ENCODE data around the gene NKX2-1.
"Not testable (repeated sequence)": the region's sequence is repeated elsewhere in the genome, so short reads cannot be mapped to it uniquely, and the experiment has no call there.

The NKX2-1 gene

GRCh38 chr14:36519431-36520321 lies at the start of gene NKX2-1:
Gene NKX2-1, minus strand, starts transcription at chr14:36520232. Its CDS starts 103 bp downstream, at chr14:36520129.
- no peak for DNase-seq (ENCODE audit: low read depth)

- no peak for DNase-seq (ENCODE audit: low read depth)
These were observed 36.9 kb upstream of the NKX2-1 start for GRCh38 chr14:36556811-36557433.

GRCh38 chr14:36555998-36556743 lies 36.1 kb upstream of the NKX2-1 start:
- DNase-seq (ENCODE audit: low read depth) = no peak

- no peak for DNase-seq (ENCODE audit: low read depth)
These were observed 33.7 kb upstream of the NKX2-1 start for GRCh38 chr14:36553656-36554260.

DNA sequence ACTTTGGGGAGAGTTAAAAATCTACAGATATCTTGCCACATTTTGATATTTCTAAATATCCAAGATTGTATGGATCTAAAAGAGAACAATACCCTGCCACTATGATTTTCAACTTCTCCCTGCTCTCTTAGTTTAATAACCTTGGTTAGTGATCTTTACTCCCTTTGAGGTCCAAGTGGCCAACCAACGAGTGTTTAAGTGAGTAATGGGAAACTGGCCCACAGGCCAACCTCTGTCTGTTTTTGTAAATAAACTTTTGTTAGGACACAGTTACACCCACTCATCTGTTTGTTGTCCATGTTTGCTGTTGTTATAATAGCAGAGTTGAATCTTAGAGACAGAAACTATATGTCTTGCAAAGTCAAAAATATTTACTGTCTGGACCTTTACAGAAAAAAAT lies 30.9 kb upstream of the NKX2-1 start:
- DNase-seq (ENCODE audit: low read depth) = no peak

- not testable (repeated sequence) for DNase-seq (ENCODE audit: low read depth)
These were observed 24.2 kb upstream of the NKX2-1 start for GRCh38 chr14:36544280-36544679.

- no peak for DNase-seq (ENCODE audit: low read depth)
These were observed 18.0 kb upstream of the NKX2-1 start for GRCh38 chr14:36538051-36538450.

GRCh38 chr14:36529062-36529461 lies 9.0 kb upstream of the NKX2-1 start:
- DNase-seq (ENCODE audit: low read depth) = no peak

GRCh38 chr14:36525746-36526099 lies 5.7 kb upstream of the NKX2-1 start:
- no peak for DNase-seq (ENCODE audit: low read depth)

DNA sequence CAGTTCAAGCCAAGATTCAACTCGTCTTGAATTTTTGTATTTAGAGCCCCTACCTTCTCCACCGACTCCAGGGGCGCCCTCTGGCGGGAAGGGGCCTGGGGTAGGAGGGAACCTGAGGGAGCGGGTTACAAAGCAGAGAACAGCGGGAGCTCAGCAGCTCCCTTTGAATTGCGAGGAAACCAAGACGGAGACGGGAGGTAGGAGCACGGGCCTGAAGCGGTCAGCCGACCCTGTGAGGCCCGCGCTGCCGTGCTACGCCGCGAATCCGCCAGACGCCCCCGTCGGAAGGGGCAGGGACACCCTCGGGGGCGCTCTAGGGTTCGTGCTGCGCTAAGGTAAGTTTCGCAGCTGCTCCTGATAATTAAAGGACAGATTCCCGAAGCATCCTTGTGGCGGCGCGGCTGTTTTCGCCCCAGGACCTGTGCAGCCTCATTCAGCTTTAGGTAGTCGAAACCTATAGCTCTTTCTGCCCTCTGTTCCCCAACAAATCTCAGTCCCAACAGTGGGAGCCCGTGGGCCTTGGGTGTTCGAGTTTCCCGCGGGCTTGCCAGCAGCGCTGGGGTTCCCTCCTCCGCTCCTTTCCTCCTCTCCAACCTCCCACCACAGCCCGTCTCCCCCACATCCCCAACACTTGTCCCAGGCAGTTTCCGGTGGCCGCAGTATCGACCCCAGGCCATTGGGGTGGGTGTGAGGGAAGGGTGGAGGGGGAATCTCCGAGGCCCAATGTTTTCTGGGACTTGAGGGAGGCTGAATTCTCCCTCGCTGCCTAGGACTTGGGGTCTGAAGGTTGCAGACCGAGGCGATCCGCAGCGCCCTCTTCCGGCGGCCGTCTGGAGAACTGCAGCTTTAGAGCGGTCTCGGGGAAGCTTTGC lies 5.1 kb upstream of the NKX2-1 start:
- no peak for DNase-seq (ENCODE audit: low read depth)

DNA sequence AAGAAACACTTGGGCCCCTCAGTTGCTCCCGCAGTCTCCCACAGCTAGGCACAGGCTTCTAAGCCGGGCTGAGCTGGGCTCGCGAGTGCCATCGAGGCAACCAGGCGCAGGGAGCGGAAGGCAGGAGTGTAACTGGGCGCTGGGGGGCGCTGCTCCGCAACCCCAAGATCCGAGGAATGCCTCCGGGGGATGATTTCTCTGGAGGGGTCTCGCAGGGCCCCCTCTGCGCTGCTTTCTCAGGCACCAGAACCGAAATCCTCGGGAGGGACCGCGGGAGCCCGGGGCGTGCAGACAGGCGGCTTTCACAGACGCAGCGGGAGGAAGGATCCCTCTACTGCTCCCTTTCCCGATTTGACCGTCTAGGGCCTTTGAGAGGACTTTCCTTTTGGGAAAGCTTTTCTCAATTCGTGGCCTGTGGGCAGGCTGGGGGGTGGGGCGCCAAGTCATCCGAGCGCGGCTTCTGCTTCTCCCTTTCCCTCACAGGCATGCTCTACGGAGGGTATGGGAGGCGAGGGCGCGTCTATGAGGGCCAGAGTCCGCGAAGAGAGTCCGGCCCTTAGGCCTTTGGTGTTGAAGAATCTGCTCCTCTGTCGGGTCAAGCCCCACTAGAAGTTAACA lies 4.3 kb upstream of the NKX2-1 start:
- DNase-seq (ENCODE audit: low read depth) = no peak

GRCh38 chr14:36522972-36523715 lies 3.1 kb upstream of the NKX2-1 start:
- no peak for DNase-seq (ENCODE audit: low read depth)

DNA sequence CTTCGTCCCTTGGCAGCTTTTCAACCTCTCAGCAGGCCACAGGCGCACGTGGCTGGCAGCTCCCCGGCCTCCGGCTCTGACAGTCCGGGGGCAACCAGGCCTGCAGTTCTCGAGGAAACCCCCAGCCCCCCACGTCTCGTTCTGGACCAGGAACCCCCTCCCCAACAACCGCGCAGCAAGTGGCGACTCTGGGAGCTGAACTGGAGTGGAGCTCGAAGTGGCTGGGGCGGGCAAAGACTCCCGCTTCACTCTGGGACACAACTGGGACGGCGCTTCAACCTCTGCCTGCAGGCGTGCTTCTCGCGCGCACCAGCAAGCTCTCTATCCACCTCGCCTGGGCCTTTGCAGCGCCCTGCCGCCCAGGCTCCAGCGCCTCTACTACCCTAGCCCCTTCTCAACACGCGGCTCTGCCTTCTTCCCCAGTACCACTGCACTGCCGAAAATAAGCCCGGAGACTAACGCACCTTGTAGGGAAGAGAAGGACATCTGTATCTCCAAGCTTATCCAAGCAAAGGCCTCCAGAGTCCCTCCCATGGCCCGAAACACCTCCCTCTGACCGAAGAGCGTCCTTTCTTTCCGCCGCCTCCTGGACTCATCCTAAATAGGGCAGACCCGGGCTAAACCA lies 2.4 kb upstream of the NKX2-1 start:
- no peak for DNase-seq (ENCODE audit: low read depth)

DNA sequence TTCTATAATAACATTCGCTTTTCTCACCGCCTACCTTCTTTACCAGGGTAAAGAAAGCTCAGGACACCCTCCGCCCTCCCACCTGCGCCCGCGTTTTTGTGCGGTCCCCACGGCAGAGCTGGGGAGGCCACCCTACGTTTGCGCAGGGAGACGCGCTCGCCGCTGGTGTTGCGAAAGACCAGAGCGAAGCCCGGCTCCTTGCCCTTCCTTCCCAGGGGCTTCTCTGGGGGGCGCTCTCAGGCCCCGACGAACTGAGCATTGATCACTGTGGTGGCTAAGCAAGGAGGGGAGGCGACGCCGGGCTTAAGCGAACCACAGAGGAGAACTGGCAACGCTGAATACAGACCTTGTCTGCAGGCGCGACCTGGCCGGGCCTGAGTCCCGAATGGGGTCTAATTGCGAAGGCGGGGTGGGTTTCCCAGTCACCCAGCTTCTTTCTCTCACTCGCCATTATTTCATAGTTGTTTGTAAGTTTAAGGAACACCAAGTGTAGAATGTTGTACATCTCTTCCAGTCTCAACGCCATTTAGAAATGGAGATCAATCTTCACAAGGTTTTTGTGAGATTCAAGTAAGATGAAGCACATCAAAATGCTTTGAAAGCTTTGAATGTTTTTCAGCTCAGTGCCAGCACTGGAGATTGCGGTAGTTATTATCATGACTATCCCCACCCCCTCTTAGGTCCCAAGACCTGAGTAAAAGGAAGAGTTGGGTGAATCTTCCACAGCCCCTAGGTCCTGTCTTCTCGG lies 1.7 kb upstream of the NKX2-1 start:
- no peak for DNase-seq (ENCODE audit: low read depth)

DNA sequence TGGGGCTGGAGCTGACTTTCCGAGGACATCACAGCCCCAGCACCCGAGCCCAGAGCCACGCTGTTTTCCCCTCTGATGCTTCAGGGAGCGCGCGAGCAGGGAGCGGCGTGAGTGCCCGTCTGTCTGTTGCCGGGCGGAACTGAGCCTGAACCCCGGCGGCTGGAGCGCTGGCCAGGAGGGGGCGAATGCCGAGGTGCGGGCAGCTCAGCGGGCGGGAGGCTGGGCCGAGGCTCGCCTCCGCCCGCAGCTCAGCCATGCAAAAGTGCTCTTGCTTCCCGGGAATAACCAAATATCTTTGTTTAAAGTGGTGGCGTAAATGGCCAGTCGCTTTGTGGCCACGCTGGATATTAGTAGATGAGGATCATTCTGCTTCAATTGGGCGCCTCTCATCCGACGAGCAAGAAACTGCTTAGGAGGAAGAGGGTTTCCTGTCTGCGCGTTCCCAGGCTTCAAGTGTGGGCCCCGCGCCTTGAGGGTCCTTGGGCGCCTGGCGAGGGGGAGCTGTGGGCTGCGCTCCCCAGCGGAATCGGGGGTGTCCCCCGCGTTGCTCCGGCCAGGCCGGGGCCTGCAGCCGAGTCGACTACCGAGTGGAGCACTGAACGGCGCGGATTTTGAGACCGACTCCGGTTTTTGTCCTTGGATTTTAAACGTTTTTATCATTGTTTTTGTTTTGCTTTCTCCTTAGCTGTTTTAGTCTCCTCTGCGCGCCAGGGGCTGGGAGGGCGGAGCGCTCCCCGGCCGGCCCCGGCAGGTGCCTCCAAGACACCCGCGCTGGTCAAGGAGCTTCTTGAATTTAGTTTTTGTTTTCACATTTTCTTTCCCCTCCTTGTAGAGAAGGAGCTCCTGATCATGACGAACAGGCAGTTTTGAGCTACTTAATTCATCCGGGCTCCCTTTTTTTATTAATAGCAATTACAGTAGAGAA lies 831 bp upstream of the NKX2-1 start:
- no peak for DNase-seq (ENCODE audit: low read depth)

DNA sequence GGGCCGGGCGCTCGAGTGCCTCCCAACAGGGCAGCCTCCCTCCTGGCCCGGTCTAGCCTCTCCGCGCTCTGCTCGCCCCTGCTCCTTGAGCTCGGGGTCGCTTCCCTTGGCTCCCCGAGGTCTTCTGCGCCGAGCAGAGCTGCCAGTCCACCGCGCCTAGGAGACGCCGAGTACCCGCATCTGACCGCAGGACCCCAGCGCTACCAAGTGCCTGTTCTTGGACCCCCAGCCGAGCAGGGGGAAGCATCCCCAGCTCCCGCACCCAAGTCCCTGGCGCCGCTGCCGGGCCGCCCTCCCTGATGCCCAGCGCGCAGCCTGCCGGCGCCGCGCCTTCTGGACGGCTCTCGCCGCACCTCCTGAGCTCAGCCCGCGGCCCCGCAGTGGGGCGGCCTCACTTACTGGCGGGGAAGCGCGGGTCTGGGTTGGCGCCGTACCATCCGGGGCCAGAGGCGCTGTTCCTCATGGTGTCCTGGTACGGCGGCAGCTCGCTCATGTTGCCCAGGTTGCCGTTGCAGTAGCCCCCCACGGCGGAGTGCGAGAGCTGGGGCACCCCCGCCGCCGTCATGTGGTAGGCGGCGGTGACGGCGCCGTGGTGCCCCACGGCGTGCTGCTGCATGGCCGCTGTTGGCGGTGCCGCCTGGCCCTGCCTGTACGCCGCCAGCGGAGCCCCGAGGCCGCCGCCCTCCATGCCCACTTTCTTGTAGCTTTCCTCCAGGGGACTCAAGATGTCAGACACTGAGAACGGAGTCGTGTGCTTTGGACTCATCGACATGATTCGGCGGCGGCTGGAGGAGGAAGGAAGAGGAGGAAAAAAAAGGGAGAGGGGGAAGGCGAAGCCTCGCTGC lies 1.2 kb downstream of the NKX2-1 start:
- DNase-seq (ENCODE audit: low read depth) = no peak

- DNase-seq (ENCODE audit: low read depth) = no peak
These were observed 1.9 kb downstream of the NKX2-1 start for GRCh38 chr14:36518031-36518585.
